Panc1 (cell line): ENCODE measurements around the gene URAD.

Experiments used
- POLR2AphosphoS5 ChIP-seq: IDR thresholded peaks from 2 replicates; pipeline ENCODE4 v1.6.1; 2012; ENCODE audit warnings: mild to moderate bottlenecking, low read depth, low read length, moderate library complexity
- SIN3A ChIP-seq: IDR thresholded peaks from 2 replicates; pipeline ENCODE4 v1.6.1; 2012; ENCODE audit warnings: low read depth, mild to moderate bottlenecking, low read length, moderate library complexity, borderline replicate concordance; ENCODE audit not compliant: insufficient read depth
- TCF7L2 ChIP-seq: IDR thresholded peaks from 2 replicates; pipeline ENCODE4 v1.6.1; 2011; ENCODE audit warnings: mild to moderate bottlenecking, low read depth, low read length, inconsistent platforms
- TF ChIP-seq, protein P1 (sequence below): fragments of 450-650 bp; IDR thresholded peaks from 2 replicates; pipeline ENCODE4 v1.5.1; 2017; ENCODE audit warnings: mild to moderate bottlenecking
- TF ChIP-seq, protein P2 (sequence below), 2 experiments: IDR thresholded peaks; 2 replicates each; pipeline ENCODE4 v1.6.1; 2011 to 2012; ENCODE audit warnings: low read depth in 2 of 2, control low read depth in 1 of 2, low read length in 1 of 2, mild to moderate bottlenecking in 1 of 2, moderate library complexity in 1 of 2; ENCODE audit not compliant: insufficient read depth in 1 of 2

DNA sequence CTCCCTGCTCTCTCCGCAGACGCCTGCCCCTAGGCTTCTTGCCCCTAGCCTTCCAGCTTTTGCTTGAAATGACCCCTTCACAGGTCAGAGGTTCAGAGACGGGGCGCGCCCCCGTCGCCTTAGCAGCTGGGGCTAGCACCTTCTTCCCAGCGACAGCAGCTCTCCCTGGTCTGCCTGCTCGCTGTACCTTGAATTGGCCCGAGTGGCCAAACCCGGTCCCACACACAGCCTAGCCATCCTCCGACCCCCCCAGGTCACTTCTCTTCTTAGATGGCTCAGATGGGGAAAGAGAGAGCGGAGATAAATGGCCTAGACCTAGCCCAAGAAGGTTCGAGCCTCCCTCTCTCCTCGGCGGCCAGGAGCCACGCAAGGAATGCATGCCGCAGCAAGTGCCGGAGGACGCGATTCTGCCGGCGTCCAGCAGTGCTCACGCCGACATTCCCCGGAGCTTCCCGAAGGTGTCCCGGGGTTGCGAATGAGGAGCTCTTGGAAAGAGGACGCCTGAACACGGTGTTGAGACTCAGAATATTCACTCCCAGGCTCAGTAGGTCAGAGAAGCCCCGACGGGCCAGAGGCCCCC, 20.7 kb downstream of the URAD start:
- TF ChIP-seq, protein P1, sequence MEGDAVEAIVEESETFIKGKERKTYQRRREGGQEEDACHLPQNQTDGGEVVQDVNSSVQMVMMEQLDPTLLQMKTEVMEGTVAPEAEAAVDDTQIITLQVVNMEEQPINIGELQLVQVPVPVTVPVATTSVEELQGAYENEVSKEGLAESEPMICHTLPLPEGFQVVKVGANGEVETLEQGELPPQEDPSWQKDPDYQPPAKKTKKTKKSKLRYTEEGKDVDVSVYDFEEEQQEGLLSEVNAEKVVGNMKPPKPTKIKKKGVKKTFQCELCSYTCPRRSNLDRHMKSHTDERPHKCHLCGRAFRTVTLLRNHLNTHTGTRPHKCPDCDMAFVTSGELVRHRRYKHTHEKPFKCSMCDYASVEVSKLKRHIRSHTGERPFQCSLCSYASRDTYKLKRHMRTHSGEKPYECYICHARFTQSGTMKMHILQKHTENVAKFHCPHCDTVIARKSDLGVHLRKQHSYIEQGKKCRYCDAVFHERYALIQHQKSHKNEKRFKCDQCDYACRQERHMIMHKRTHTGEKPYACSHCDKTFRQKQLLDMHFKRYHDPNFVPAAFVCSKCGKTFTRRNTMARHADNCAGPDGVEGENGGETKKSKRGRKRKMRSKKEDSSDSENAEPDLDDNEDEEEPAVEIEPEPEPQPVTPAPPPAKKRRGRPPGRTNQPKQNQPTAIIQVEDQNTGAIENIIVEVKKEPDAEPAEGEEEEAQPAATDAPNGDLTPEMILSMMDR: no peak
- TF ChIP-seq POLR2AphosphoS5: no peak
- TF ChIP-seq, protein P2, sequence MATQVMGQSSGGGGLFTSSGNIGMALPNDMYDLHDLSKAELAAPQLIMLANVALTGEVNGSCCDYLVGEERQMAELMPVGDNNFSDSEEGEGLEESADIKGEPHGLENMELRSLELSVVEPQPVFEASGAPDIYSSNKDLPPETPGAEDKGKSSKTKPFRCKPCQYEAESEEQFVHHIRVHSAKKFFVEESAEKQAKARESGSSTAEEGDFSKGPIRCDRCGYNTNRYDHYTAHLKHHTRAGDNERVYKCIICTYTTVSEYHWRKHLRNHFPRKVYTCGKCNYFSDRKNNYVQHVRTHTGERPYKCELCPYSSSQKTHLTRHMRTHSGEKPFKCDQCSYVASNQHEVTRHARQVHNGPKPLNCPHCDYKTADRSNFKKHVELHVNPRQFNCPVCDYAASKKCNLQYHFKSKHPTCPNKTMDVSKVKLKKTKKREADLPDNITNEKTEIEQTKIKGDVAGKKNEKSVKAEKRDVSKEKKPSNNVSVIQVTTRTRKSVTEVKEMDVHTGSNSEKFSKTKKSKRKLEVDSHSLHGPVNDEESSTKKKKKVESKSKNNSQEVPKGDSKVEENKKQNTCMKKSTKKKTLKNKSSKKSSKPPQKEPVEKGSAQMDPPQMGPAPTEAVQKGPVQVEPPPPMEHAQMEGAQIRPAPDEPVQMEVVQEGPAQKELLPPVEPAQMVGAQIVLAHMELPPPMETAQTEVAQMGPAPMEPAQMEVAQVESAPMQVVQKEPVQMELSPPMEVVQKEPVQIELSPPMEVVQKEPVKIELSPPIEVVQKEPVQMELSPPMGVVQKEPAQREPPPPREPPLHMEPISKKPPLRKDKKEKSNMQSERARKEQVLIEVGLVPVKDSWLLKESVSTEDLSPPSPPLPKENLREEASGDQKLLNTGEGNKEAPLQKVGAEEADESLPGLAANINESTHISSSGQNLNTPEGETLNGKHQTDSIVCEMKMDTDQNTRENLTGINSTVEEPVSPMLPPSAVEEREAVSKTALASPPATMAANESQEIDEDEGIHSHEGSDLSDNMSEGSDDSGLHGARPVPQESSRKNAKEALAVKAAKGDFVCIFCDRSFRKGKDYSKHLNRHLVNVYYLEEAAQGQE (IDR thresholded peaks at IDR 0.05; ENCODE audit: insufficient read depth in 1 of 2, low read depth in 2 of 2, low read length in 1 of 2): no peak
- TF ChIP-seq SIN3A: no peak
- no peak for TF ChIP-seq TCF7L2
